HepG2 (cell line): Measurements from ENCODE around the gene RNF126. TPM values are rescaled to one million over a fixed set of nuclear protein-coding genes. Genes with fewer than 3 reads are reported as not detected.
A peak's percentile ranks its signal among the peaks of the same experiment; 100 is the strongest.

ENCODE experiments used
- ARNT2 ChIP-seq: sonication (generic); formaldehyde crosslinking; IDR thresholded peaks from 2 replicates; pipeline ENCODE4 v1.8.0; 2022; ENCODE audit warnings: mild to moderate bottlenecking, low read depth, missing genetic modification reagents, moderate library complexity
- DDIT3 ChIP-seq: sonication (generic); formaldehyde crosslinking; IDR thresholded peaks from 2 replicates; pipeline ENCODE4 v1.4.0; 2020; ENCODE audit warnings: mild to moderate bottlenecking, missing genetic modification reagents
- ETV6 ChIP-seq: sonication (generic); formaldehyde crosslinking; conservative IDR thresholded peaks from 2 replicates; pipeline ENCODE4 v1.4.0; 2020; ENCODE audit warnings: missing genetic modification reagents
- FOXM1 ChIP-seq: sonication (generic); formaldehyde crosslinking; IDR thresholded peaks from 2 replicates; pipeline ENCODE4 v1.5.0; 2020; ENCODE audit warnings: missing genetic modification reagents
- HIVEP1 ChIP-seq: sonication (generic); formaldehyde crosslinking; IDR thresholded peaks from 2 replicates; pipeline ENCODE4 v1.4.0; 2020; ENCODE audit warnings: mild to moderate bottlenecking, missing genetic modification reagents
- JUND ChIP-seq: sonication (generic); formaldehyde crosslinking; IDR thresholded peaks from 2 replicates; pipeline ENCODE4 v1.8.0; 2022; ENCODE audit warnings: mild to moderate bottlenecking, missing genetic modification reagents
- MBD4 ChIP-seq: IDR thresholded peaks from 2 replicates; pipeline ENCODE4 v1.6.1; 2012; ENCODE audit warnings: low read length, inconsistent platforms, borderline replicate concordance
- SP4 ChIP-seq: sonication (generic); formaldehyde crosslinking; IDR thresholded peaks from 2 replicates; pipeline ENCODE4 v1.8.1; 2023; ENCODE audit warnings: mild to moderate bottlenecking, missing genetic modification reagents
- SYNCRIP ChIP-seq: fragments of 200-400 bp; formaldehyde crosslinking; IDR thresholded peaks from 2 replicates; pipeline ENCODE4 v1.6.1; 2018; ENCODE audit warnings: mild to moderate bottlenecking, low read depth, low read length; ENCODE audit not compliant: insufficient read depth
- ZMYM3 ChIP-seq: sonication (generic); formaldehyde crosslinking; IDR thresholded peaks from 2 replicates; pipeline ENCODE4 v1.5.1; 2020; ENCODE audit warnings: mild to moderate bottlenecking, missing genetic modification reagents
- ZNF280B ChIP-seq: sonication (generic); formaldehyde crosslinking; IDR thresholded peaks from 2 replicates; pipeline ENCODE4 v1.5.0; 2020; ENCODE audit warnings: missing genetic modification reagents, mild to moderate bottlenecking, borderline replicate concordance
- ZNF34 ChIP-seq: sonication (generic); formaldehyde crosslinking; IDR thresholded peaks from 2 replicates; pipeline ENCODE4 v1.4.0; 2020; ENCODE audit warnings: mild to moderate bottlenecking, missing genetic modification reagents, borderline replicate concordance
- ZNF768 ChIP-seq: sonication (generic); formaldehyde crosslinking; IDR thresholded peaks from 2 replicates; pipeline ENCODE4 v1.4.0; 2020; ENCODE audit warnings: missing genetic modification reagents
- ZSCAN20 ChIP-seq: sonication (generic); formaldehyde crosslinking; IDR thresholded peaks from 2 replicates; pipeline ENCODE4 v1.4.0; 2020; ENCODE audit warnings: missing genetic modification reagents, mild to moderate bottlenecking, borderline replicate concordance
- ZZZ3 ChIP-seq: sonication (generic); formaldehyde crosslinking; IDR thresholded peaks from 2 replicates; pipeline ENCODE4 v1.4.0; 2020; ENCODE audit warnings: missing genetic modification reagents, mild to moderate bottlenecking, borderline replicate concordance
- polyA plus RNA-seq, 8 experiments: library from polyadenylated mRNA; depleted of rRNA in 3 of 8; stranded (reverse) in 7 of 8; unstranded in 1 of 8; fragments of >200 nt; fragmentation: Illumina TruSeq in 4 of 8; extraction: Trizol in 4 of 8; gene quantifications; 2 replicates each; pipeline versions ENCODE4 v1.2.1 to v1.2.3, GENCODE V29; 2011 to 2016; ENCODE audit warnings: low read depth in 4 of 8, missing spikeins in 1 of 8, mixed read lengths in 1 of 8; ENCODE audit not compliant: insufficient read depth in 1 of 8
- total RNA-seq, 5 experiments: library from RNA; depleted of rRNA; stranded (reverse); fragments of >200 nt; fragmentation: Illumina TruSeq; extraction: Trizol; gene quantifications; 2 replicates each; pipeline ENCODE4 v1.2.3, GENCODE V29; 2016; ENCODE audit warnings: low read depth in 1 of 5
- TF ChIP-seq, protein P1 (sequence below): sonication (generic); formaldehyde crosslinking; IDR thresholded peaks from 2 replicates; pipeline ENCODE4 v1.9.0; 2021; ENCODE audit warnings: mild to moderate bottlenecking, missing genetic modification reagents
- TF ChIP-seq, protein P2 (sequence below): sonication (generic); formaldehyde crosslinking; IDR thresholded peaks from 2 replicates; pipeline ENCODE4 v1.4.0; 2020; ENCODE audit warnings: low read depth, mild to moderate bottlenecking, missing genetic modification reagents
- TF ChIP-seq, protein P3 (sequence below): sonication (generic); formaldehyde crosslinking; conservative IDR thresholded peaks from 2 replicates; pipeline ENCODE4 v1.8.1; 2023; ENCODE audit warnings: missing genetic modification reagents

RNF126 gene
- total and polyA plus RNA-seq, 2 of the 13 experiments (the other 11 are each of a cell fraction or from before 2014, with no cell fraction given), result 23.2 to 34.0 TPM

GRCh38 chr19:633068-633785 is 29.8 kb downstream of the RNF126 start, which contains the start of gene POLRMT (continued):
- TF ChIP-seq, protein P1, sequence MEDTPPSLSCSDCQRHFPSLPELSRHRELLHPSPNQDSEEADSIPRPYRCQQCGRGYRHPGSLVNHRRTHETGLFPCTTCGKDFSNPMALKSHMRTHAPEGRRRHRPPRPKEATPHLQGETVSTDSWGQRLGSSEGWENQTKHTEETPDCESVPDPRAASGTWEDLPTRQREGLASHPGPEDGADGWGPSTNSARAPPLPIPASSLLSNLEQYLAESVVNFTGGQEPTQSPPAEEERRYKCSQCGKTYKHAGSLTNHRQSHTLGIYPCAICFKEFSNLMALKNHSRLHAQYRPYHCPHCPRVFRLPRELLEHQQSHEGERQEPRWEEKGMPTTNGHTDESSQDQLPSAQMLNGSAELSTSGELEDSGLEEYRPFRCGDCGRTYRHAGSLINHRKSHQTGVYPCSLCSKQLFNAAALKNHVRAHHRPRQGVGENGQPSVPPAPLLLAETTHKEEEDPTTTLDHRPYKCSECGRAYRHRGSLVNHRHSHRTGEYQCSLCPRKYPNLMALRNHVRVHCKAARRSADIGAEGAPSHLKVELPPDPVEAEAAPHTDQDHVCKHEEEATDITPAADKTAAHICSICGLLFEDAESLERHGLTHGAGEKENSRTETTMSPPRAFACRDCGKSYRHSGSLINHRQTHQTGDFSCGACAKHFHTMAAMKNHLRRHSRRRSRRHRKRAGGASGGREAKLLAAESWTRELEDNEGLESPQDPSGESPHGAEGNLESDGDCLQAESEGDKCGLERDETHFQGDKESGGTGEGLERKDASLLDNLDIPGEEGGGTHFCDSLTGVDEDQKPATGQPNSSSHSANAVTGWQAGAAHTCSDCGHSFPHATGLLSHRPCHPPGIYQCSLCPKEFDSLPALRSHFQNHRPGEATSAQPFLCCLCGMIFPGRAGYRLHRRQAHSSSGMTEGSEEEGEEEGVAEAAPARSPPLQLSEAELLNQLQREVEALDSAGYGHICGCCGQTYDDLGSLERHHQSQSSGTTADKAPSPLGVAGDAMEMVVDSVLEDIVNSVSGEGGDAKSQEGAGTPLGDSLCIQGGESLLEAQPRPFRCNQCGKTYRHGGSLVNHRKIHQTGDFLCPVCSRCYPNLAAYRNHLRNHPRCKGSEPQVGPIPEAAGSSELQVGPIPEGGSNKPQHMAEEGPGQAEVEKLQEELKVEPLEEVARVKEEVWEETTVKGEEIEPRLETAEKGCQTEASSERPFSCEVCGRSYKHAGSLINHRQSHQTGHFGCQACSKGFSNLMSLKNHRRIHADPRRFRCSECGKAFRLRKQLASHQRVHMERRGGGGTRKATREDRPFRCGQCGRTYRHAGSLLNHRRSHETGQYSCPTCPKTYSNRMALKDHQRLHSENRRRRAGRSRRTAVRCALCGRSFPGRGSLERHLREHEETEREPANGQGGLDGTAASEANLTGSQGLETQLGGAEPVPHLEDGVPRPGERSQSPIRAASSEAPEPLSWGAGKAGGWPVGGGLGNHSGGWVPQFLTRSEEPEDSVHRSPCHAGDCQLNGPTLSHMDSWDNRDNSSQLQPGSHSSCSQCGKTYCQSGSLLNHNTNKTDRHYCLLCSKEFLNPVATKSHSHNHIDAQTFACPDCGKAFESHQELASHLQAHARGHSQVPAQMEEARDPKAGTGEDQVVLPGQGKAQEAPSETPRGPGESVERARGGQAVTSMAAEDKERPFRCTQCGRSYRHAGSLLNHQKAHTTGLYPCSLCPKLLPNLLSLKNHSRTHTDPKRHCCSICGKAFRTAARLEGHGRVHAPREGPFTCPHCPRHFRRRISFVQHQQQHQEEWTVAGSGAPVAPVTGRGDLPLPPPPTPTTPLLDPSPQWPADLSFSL, result no peak
- TF ChIP-seq SYNCRIP (no peak), ZMYM3 (no peak), ZNF768 (CRISPR knock-in tag) (no peak), ZNF34 (CRISPR knock-in tag) (no peak), ETV6 (no peak), JUND (CRISPR knock-in tag) (no peak), DDIT3 (CRISPR knock-in tag) (no peak), SP4 (CRISPR knock-in tag) (peak; percentile 69), ZSCAN20 (CRISPR knock-in tag) (peak; percentile 85), MBD4 (no peak), ARNT2 (no peak), FOXM1 (CRISPR knock-in tag) (no peak), ZNF280B (no peak), HIVEP1 (CRISPR knock-in tag) (peak; percentile 83), ZZZ3 (CRISPR knock-in tag) (no peak)
- TF ChIP-seq, protein P2, sequence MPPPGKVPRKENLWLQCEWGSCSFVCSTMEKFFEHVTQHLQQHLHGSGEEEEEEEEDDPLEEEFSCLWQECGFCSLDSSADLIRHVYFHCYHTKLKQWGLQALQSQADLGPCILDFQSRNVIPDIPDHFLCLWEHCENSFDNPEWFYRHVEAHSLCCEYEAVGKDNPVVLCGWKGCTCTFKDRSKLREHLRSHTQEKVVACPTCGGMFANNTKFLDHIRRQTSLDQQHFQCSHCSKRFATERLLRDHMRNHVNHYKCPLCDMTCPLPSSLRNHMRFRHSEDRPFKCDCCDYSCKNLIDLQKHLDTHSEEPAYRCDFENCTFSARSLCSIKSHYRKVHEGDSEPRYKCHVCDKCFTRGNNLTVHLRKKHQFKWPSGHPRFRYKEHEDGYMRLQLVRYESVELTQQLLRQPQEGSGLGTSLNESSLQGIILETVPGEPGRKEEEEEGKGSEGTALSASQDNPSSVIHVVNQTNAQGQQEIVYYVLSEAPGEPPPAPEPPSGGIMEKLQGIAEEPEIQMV (CRISPR knock-in tag), result no peak
- TF ChIP-seq, protein P3, sequence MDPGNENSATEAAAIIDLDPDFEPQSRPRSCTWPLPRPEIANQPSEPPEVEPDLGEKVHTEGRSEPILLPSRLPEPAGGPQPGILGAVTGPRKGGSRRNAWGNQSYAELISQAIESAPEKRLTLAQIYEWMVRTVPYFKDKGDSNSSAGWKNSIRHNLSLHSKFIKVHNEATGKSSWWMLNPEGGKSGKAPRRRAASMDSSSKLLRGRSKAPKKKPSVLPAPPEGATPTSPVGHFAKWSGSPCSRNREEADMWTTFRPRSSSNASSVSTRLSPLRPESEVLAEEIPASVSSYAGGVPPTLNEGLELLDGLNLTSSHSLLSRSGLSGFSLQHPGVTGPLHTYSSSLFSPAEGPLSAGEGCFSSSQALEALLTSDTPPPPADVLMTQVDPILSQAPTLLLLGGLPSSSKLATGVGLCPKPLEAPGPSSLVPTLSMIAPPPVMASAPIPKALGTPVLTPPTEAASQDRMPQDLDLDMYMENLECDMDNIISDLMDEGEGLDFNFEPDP, result no peak
